ENCODE data around the gene DSTYK.

Gene DSTYK

DNA sequence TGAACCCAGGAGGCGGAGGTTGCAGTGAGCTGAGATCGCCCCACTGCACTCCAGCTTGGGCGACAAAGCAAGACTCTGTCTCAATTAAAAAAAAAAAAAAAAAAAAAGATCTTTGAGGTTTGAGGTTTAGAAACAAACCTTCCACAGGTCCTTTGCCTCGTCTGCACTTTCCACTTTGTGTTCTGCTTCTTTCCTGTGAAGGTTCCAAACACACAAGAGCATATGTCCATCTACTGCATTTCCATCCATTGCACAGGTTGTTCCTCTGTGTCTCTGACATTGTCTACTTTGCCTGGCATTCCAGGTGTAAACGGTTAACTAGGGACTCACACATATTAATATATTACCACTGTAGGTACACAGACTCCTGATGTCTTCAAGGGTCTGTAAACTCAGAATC, 40.1 kb downstream of the DSTYK start:
- DNase-seq (ENCODE audit: low spot score) = no peak
- TF ChIP-seq, protein P1, sequence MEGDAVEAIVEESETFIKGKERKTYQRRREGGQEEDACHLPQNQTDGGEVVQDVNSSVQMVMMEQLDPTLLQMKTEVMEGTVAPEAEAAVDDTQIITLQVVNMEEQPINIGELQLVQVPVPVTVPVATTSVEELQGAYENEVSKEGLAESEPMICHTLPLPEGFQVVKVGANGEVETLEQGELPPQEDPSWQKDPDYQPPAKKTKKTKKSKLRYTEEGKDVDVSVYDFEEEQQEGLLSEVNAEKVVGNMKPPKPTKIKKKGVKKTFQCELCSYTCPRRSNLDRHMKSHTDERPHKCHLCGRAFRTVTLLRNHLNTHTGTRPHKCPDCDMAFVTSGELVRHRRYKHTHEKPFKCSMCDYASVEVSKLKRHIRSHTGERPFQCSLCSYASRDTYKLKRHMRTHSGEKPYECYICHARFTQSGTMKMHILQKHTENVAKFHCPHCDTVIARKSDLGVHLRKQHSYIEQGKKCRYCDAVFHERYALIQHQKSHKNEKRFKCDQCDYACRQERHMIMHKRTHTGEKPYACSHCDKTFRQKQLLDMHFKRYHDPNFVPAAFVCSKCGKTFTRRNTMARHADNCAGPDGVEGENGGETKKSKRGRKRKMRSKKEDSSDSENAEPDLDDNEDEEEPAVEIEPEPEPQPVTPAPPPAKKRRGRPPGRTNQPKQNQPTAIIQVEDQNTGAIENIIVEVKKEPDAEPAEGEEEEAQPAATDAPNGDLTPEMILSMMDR (IDR thresholded peaks at IDR 0.05; ENCODE audit: borderline replicate concordance, control extremely low read depth, extremely low read depth, insufficient read depth, missing control alignments) = no peak
- in situ Hi-C loops (cut with MboI; ENCODE audit: low sequenced_read_pairs, unreplicated experiment) = no loop called here

DNA sequence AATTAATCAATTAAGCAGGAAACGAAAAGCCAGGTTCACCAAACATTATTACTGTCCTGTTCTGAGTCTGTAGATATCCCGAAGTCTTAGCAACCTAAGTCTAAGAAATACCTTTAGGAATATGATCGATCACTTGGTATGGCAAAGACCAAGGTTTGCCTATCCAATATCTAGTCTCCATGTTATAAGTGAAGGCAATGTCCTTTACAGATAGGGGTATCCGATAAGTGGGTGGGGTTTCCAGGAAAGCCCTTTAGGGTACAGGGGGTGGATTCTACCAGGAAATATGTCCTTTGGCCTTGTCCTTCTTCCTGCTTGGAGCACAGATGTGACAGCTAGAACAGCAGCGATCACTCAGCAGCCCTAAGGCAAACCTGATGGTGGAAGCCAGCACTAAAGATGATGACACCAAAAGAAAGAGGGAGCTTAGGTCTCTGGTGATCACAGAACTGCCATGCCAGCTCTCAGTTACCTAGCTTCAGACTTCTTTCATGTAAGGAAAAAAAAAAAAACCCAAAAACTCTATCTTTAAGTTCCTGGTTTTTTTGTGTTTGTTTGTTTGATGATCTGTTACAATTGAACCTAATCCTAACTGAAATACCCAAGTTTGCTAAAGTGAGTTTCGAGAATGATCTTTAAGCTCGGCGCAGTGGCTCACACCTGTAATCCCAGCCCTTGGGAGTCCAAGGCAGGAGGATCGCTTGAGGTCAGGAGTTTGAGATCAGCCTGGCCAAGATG, 40.8 kb downstream of the DSTYK start:
- TF ChIP-seq, protein P1 (IDR thresholded peaks at IDR 0.05; ENCODE audit: borderline replicate concordance, control extremely low read depth, extremely low read depth, insufficient read depth, missing control alignments) = no peak
- in situ Hi-C loops (cut with MboI; ENCODE audit: low sequenced_read_pairs, unreplicated experiment) = no loop called here
- no peak for DNase-seq (ENCODE audit: low spot score)

DNA sequence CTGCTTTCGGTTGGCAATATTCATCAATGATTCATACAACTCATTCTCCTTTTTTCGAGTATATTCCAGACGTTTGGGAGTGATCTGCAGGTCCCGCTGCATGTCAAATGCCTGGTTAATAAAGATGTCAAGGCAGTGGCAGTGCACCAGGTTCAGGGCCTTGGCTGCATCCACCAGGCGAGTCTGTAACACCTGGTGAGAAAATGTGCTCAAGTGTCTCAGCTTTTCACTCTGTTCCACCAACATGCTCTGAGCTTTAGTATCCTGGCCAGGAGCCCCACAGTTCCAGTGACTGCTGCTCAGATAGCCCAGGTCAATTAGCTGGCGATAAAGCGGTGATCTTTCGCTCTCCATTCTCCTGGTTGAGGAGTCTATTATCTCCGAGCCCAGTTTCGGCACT, 42.3 kb downstream of the DSTYK start:
- no peak for DNase-seq (ENCODE audit: low spot score)
- in situ Hi-C loops (cut with MboI; ENCODE audit: low sequenced_read_pairs, unreplicated experiment) = no loop called here
- TF ChIP-seq, protein P1 (IDR thresholded peaks at IDR 0.05; ENCODE audit: borderline replicate concordance, control extremely low read depth, extremely low read depth, insufficient read depth, missing control alignments) = no peak

DNA sequence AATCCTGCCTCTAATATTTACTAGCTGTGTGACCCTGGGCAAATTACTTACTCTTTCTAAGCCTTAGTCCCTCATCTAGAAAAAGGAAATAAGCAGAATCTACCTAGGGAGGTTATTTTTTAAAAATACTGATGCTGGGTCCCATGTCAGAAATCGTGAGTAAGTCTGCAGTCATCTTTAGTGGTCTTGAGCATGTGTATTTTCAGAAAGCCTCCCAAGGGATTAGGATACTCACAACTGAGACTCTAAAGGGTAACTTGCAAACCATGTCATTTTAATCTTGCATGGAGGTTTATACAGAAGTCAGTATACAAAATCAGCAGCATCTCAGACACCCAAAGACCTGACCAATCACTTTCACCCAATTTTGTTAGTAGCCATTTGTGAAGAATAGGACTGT, 43.2 kb downstream of the DSTYK start:
- in situ Hi-C loops (cut with MboI; ENCODE audit: low sequenced_read_pairs, unreplicated experiment) = no loop called here
- DNase-seq (ENCODE audit: low spot score) = no peak

DNA sequence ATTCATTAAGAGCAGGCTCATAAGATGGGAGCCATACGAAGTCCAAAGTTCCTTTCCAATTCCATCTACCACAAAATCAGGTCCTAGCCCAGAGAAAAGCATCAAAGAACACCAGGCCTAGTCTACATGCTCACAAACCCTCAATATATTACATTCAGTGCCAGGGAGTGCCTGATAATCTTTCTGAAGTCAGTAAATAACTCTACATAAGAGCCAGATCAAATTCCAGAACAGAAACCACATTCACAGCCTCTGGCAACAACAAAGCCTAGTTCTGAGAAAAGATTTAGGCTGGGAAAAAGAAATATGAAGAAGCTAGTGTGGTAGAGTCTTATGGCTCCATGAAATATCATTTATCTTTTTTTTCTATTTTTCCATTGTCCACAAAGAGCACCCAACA, 49.2 kb downstream of the DSTYK start:
- TF ChIP-seq, protein P1 (IDR thresholded peaks at IDR 0.05; ENCODE audit: borderline replicate concordance, control extremely low read depth, extremely low read depth, insufficient read depth, missing control alignments) = no peak
- no peak for DNase-seq (ENCODE audit: low spot score)
- in situ Hi-C loops (cut with MboI; ENCODE audit: low sequenced_read_pairs, unreplicated experiment) = no loop called here

More for the DNA sequence above, 43.2 kb downstream of the DSTYK start:
- TF ChIP-seq, protein P1 (IDR thresholded peaks at IDR 0.05; ENCODE audit: borderline replicate concordance, control extremely low read depth, extremely low read depth, insufficient read depth, missing control alignments) = no peak

DNA sequence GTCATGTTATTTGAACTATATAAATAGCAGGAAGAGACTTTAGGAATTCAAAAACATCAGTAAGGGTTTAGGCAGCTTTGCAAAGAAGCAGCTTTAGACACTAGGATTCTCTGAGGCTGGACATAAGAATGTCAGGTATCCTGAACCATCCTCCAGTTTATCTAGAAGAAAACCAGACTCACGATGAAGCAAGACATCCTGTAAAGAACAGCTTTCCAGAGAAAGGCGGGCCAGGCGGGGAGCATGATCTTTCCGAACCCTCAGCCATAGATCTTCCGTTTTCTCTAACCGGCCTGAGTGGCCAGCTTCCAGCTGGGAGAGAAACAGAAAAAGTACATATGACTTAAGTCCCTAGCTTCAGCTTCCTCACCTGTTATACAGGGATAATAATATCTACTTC, 50.4 kb downstream of the DSTYK start:
- in situ Hi-C loops (cut with MboI; ENCODE audit: low sequenced_read_pairs, unreplicated experiment) = no loop called here
- TF ChIP-seq, protein P1 (IDR thresholded peaks at IDR 0.05; ENCODE audit: borderline replicate concordance, control extremely low read depth, extremely low read depth, insufficient read depth, missing control alignments) = no peak

More for the DNA sequence above, 50.4 kb downstream of the DSTYK start:
- DNase-seq (ENCODE audit: low spot score) = no peak
